GM18498 (cell line): ENCODE data around the gene MBD3.
"Not testable (repeated sequence)": the region's sequence is repeated elsewhere in the genome, so short reads cannot be mapped to it uniquely, and the experiment has no call there.

Source experiments
- ATAC-seq: cut with Tn5 transposase; IDR thresholded peaks from one replicate; pipeline ENCODE4 v1.9.1; 2021; ENCODE audit warnings: mild to moderate bottlenecking, moderate library complexity; ENCODE audit not compliant: unreplicated experiment

MBD3 gene, protein sequence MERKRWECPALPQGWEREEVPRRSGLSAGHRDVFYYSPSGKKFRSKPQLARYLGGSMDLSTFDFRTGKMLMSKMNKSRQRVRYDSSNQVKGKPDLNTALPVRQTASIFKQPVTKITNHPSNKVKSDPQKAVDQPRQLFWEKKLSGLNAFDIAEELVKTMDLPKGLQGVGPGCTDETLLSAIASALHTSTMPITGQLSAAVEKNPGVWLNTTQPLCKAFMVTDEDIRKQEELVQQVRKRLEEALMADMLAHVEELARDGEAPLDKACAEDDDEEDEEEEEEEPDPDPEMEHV

DNA sequence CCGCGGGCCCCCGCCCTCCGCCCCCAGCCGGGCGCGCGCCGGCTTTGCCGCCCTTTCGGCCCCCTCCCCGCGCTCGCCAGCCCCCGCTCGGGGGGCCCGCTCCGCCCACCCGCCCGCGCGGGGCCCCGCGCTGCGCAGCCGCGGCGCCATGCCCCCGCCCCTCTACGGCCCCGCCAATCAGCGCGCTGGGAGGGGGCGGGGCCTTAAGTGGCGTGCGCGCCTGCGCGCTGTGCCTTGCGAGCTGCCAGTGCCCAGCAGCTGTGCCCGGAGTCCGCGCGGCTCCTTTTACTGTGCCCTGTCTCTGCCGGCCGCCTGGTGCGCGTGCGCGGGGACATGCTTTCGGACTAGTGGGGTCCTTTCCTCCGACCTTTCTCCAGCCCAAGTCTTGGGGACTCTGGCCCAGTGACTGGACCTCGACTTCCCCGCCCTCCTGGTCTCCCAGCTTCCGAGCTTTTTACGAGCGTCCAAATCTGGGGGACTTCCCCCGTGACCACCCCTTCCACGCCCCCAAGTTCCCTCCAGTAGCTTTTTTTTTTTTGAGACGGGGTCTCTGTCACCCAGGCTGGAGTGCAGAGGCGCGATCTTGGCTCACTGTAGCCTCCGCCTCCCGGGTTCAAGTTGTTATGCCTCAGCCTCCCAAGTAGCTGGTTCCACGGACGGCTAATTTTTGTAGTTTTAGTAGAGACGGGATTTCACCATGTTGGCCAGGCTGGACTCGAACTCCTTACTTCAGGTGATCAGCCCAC, at the start of gene MBD3:
MBD3 (minus strand) TSS at position 111 of the 746 bp plus-strand sequence. CDS start 234 bp downstream, outside the sequence.
- ATAC-seq = peak; percentile 75

GRCh38 chr19:1640893-1641448, 48.3 kb upstream of the MBD3 start:
- not testable (repeated sequence) for ATAC-seq

- ATAC-seq = no peak
These were observed 43.9 kb upstream of the MBD3 start for GRCh38 chr19:1636325-1637236.

GRCh38 chr19:1634938-1635243, 42.2 kb upstream of the MBD3 start:
- ATAC-seq = no peak

DNA sequence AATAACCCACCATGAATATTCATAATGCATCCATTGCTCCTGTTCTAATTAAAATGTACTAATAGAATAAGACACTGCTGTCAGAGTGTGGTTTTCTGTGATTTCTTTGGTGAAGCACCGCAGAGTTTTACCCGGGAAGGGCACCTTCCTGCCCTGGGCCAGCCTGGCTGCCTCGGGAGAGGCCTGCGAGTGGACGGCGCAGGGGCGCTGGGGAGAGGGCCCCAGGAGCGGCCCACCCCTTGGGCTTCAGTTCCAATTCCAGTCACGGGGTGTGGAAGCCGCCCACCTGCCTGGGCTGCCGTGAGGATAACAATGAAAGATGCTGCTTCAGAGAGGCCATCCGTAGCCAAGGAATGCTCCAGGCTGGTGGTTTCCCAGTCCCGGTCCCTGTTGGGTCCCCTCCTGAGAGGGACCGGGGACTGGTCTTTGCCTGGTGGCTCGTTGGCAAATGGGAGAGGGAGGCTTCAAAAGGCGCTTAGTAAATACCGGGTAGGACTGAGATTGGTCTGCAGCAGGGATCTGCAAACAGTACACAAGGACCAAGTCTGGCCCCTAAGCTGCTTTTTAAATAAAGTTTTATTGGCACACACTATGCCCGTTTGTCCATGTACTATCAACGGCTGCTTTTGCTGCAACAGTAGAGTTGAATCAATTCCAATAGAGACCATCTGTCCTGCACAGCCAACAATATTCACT, 41.7 kb upstream of the MBD3 start:
- ATAC-seq = no peak

DNA sequence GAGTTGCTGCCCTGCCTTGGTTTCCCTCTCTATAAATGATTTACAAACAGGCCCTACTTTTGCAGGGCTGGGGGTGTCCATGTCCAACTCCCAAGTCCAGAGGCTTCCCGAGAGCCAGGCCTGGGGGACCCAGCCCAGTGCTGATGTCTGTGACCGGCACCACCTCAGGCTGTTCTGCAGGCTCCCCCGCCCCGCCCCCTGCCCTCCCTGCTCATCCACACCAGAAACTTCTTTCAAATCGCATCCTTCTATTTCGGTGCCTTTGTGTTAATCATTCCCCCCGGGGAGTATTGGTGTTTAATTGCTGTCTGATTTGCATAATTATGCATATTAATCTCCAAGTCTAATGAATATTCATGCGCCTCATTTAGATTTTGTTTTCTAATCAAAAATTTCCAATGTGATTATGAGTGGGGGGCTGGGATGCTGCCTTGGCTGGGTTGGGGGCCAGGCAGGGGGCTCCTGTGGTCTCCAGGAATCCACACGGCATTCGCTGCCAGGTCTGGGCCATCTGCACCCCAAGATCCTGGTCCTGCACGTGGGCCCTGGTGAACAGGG, 40.7 kb upstream of the MBD3 start:
- no peak for ATAC-seq

DNA sequence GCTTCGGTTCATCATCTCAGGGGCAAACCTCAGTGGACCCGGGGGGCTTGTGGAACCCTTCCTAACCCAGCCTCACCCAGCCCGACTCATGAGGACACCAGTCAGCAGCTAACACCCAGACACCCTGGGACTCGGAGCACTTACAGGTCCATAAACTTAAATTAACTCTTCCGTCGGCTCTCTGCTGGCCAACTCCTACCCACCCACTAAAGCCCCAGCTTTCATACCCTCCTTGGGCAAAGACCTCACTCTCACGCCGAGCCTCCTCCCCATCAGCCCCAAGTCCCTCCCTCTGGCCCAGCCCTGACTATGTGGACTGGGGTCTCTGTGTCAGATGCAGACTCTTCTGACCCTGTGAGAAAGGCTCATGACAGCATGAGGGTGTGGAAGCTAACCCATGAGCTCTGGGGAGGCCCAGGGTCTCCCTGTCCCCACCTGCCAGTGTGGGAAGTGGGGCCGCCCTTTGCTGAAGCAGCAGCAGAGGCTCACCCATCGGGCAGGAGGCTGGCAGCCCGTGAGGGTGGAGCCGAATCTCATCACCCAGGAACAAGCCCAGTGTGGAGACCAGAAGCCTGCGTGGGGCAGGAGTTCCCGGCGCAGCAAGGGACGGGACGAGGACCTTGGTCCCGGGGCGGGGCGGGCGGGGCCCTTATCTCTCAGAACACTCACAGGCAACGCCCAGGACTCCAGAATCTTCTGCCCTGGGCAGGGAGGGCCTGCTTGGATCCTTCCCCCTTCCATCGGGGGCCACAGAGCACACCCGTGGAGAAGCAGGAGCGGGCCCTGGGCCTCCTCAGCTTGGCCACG, 40.0 kb upstream of the MBD3 start:
- ATAC-seq = no peak

- ATAC-seq = no peak
These were observed 39.0 kb upstream of the MBD3 start for GRCh38 chr19:1631557-1632100.

DNA sequence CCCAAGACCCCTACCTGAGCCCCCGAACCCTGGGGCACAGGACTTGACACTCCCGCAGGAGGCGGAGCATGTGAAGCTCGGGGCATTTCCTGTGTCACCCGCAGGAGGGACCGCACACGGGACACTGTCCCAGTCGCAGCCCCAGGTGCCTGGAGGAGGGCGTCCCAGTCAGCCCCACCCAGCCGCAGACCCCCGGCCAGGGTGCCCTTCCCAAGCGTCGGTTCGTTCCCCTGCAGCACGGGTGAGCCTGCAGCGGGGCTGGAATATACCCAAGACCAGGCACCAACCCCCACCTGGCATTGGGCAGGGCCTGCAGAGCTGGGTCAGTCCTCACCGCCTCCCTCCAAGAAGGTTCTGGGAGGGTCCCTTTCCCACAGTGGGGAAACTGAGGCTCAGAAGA, 38.1 kb upstream of the MBD3 start:
- ATAC-seq = no peak

DNA sequence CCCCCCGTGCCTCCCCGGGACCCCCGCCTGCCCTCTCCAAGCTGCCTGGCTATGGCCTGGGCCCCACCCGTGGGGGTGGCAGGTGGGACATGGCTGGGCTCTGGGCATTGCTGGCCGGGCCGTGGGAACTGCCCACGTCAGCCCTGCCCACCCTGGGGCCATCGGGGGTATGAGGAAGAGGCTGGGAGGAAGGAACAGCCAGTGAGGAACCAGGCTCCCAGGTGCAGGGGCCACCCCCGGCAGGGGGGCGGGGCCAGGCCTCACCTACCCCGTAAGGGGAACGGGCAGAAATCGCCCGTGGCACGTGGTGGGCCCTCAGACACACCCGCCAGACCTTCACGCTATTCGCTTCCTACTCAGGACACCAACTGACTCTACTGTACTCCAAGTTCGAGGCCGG, 37.3 kb upstream of the MBD3 start:
- ATAC-seq = no peak

DNA sequence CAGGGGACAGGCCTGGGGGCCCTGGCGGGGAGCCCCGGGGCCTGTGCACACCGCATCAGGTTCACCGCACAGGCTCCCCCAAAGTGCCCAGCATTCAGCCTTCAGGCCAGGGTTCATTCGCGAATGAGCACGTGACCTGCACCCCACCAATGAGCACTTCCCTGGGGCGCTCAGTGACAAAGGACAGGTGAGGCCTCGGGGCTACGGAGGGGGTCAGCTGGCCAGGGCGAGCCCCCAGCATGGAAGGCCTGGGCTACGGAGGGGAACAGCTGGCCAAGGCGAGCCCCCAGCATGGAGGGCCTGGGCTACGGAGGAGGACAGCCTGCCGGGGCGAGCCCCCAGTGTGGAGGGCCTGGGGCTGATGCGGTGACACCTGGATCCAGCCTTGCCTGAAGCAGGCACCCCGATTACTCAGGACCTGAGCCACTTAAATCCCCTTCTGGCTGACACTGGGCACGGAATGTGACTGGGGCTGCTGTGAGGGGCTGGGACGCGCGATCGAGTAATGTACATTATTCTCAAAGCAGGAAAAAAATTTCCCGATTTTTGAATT, 36.7 kb upstream of the MBD3 start:
- ATAC-seq = no peak

DNA sequence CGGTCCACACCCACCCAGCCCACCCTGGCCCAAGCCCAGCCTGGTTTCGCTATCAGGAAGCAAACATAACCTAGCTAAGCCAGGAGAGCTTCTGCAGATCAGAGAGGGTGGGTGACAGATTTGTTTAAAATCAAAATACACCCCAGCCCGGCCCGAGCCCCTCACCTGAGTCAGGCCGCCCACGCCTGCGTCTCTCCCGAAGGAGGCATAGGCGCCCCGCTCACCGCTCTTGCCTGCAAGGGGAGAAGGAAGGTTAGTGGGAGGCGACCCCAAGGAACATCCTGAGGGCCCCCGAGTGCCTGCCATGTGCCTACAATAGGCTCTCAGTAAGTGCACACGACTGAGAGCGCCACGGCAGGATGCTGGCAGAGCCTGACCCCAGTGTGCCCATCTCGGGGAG, 34.5 kb upstream of the MBD3 start:
- no peak for ATAC-seq

DNA sequence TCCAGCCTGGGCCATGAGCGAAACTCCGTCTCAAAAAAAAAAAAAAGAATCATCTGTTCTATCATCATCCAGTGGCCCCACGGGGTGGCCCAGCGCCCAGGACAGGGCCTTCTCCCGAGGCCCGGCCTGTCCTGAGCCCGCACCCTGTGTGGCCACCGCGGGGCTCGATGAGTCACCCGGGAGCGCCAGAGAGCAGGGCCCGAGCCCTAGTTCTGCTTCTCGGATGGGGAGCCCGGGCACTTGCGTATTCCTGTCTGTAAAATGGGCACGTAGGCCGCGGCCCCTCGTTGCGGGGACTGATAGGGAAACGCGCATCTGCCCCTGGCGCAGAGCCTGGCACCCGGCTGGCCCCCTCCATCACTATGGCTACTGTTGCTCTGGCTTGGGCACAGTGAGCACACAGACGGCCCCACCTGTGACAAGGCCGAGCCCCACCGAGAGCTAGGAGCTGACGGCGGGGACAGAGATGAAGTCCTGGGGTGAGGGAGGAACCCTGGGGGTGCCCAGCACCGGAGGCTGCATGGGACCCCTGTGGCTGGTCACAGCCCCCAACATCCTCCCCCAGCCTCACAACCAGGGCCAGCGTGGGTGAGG, 33.8 kb upstream of the MBD3 start:
- no peak for ATAC-seq

- no peak for ATAC-seq
These were observed 31.8 kb upstream of the MBD3 start for GRCh38 chr19:1624458-1624857.

DNA sequence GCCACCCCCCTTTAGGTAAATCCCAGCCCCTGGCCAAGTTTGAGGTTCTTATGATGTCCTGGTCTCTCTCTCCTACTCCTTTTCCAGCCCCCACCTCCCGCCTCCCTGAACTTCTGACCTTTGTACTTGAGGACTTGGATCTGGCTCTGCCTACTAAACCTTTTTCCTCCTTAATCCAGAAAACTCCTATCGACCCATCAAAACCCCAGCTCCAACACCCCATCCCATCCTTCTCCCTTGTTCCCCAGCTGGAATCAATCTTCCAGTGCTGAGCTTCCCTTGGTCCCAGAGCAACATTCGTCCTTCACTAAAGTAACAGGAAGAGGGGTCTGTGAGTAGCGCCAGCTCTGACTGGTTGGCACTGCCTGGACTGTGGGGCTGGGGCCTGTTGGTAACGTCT, 29.9 kb upstream of the MBD3 start:
- ATAC-seq = no peak

DNA sequence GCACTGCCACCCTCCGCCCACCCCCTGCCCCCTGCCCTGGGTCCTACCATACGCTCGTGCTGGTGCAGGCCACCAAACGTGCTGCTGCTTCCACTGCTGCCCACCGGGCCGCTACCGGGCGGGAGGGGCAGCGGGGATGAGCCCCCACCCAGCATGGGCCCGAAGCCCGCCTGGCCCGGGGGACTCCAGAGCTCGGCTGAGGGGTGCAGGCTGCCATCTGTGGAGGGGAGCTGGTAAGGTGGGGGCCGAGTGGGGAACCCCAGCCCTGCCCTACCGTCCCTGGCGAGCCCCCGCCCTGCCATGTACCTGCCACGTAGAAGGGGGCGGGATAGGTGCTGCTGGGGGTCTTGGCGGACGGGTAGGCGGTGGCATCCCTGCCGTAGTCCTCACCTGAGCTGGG, 29.3 kb upstream of the MBD3 start:
- no peak for ATAC-seq

- no peak for ATAC-seq
These were observed 28.9 kb upstream of the MBD3 start for GRCh38 chr19:1621574-1621973.

DNA sequence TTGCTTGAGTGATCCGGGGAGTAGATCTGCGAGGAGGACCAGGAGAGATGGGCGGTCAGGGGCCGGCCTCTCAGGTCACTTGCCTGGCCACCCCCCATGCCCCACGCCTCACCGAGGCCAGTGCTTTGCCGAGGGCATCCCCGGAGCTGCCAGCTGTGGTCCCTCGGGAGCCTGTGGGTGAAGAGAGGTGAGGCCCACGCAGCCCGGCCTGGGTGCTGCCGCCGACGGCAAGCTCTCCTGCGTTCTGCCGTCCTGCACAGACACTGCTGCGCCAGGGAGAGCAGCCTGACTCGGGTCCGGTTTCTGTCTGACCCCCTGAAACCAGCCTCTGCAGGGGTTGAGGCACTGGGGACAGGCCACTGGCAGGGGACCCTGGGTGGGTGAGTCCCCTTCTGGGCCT, 28.4 kb upstream of the MBD3 start:
- no peak for ATAC-seq

GRCh38 chr19:1620502-1620901, 27.8 kb upstream of the MBD3 start:
- ATAC-seq = no peak
